ENCODE data around the gene ELOVL5. TPM values are rescaled to one million over a fixed set of nuclear protein-coding genes. Genes with fewer than 3 reads are reported as not detected.

ELOVL5 gene
- polyA plus RNA-seq, 1 of the 3 experiments (the other 2 are of a cell fraction), result 31.9 TPM

DNA sequence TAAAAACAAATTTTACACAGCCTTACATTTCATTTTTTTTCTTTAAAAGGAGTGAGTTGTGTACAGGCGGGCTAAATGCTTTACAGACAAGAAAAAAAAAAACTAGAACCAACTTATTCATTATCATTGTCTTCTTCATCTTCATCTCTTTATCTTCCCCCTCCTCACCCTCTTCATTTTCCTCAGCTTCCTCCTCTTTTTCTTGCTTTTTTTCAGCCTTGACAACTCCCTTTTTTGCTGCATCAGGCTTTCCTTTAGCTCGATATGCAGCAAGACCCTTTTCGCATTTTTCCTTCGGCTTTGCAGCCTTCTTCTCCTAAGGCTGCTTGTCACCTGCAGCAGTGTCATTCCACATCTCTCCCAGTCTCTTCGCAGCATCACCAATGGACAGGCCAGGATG is 113.2 kb downstream of the ELOVL5 start:
- CTCF ChIA-PET, result interaction anchor here (0.7 to 1.1 kb wide), 2 partner anchors 14 to 251 kb away, joined by 3 read pairs; no protein-coding TSS in a partner anchor
- Histone ChIP-seq H3K79me2 (ENCODE audit: insufficient read depth) (no peaks in the 10 kb centered on the region), H3K36me3 (replicated peaks in 1 of 2; ENCODE audit: control insufficient read depth in 1 of 2, insufficient read depth in 2 of 2, low read length in 1 of 2) (no peaks in the 10 kb centered on the region), H2AFZ (ENCODE audit: low read depth) (no peak overlapping the region), H3K27me3 (ENCODE audit: insufficient read depth) (no peaks in the 10 kb centered on the region), H3K27ac (ENCODE audit: low read depth in 2 of 2, low read length in 1 of 2) (no peak overlapping the region), H3K4me1 (ENCODE audit: control insufficient read depth in 1 of 2, insufficient read depth in 2 of 2, low read depth in 1 of 2, low read length in 1 of 2) (no peaks in the 10 kb centered on the region), H3K9ac (no peak overlapping the region), H3K9me3 (no peaks in the 10 kb centered on the region), H4K20me1 (ENCODE audit: insufficient read depth) (no peaks in the 10 kb centered on the region), H3K4me3 (ENCODE audit: low read depth in 2 of 2, low read length in 1 of 2) (no peak overlapping the region), H3K4me2 (no peak overlapping the region), H3K9me2 (no peaks in the 10 kb centered on the region), H3F3A (replicated peaks; ENCODE audit: insufficient read depth) (no peaks in the 10 kb centered on the region)
- WGBS (ENCODE audit: low lambda C conversion rate), result 69% methylated on average over 5 of the region's 5 CpGs
- DNase-seq, result no peak
- POLR2A ChIA-PET, result no interaction called here
- TF ChIP-seq RAD21 (IDR thresholded peaks at IDR 0.05; ENCODE audit: low read length), result no peak
- TF ChIP-seq SMC3 (IDR thresholded peaks at IDR 0.05; ENCODE audit: low read depth, low read length), result no peak
- TF ChIP-seq CHD2 (IDR thresholded peaks at IDR 0.05; ENCODE audit: low read length, partially characterized antibody), result no peak
- no peak for TF ChIP-seq GATA2 (CRISPR knock-in tag; IDR thresholded peaks at IDR 0.05)
- no peak for TF ChIP-seq RXRA (IDR thresholded peaks at IDR 0.05; ENCODE audit: borderline replicate concordance, low read depth)
- TF ChIP-seq, protein P1, sequence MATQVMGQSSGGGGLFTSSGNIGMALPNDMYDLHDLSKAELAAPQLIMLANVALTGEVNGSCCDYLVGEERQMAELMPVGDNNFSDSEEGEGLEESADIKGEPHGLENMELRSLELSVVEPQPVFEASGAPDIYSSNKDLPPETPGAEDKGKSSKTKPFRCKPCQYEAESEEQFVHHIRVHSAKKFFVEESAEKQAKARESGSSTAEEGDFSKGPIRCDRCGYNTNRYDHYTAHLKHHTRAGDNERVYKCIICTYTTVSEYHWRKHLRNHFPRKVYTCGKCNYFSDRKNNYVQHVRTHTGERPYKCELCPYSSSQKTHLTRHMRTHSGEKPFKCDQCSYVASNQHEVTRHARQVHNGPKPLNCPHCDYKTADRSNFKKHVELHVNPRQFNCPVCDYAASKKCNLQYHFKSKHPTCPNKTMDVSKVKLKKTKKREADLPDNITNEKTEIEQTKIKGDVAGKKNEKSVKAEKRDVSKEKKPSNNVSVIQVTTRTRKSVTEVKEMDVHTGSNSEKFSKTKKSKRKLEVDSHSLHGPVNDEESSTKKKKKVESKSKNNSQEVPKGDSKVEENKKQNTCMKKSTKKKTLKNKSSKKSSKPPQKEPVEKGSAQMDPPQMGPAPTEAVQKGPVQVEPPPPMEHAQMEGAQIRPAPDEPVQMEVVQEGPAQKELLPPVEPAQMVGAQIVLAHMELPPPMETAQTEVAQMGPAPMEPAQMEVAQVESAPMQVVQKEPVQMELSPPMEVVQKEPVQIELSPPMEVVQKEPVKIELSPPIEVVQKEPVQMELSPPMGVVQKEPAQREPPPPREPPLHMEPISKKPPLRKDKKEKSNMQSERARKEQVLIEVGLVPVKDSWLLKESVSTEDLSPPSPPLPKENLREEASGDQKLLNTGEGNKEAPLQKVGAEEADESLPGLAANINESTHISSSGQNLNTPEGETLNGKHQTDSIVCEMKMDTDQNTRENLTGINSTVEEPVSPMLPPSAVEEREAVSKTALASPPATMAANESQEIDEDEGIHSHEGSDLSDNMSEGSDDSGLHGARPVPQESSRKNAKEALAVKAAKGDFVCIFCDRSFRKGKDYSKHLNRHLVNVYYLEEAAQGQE (IDR thresholded peaks at IDR 0.05; ENCODE audit: low read depth, low read length), result no peak
- TF ChIP-seq EP300 (IDR thresholded peaks at IDR 0.05; ENCODE audit: borderline replicate concordance in 1 of 2, low read depth in 1 of 2, low read length in 1 of 2), result no peak
- no peak for TF ChIP-seq ELF1 (IDR thresholded peaks at IDR 0.05)
- TF ChIP-seq TEAD4 (IDR thresholded peaks at IDR 0.05; ENCODE audit: borderline replicate concordance, insufficient read depth), result no peak
- TF ChIP-seq NFIC (IDR thresholded peaks at IDR 0.05; ENCODE audit: borderline replicate concordance), result no peak
- TF ChIP-seq, protein P2, sequence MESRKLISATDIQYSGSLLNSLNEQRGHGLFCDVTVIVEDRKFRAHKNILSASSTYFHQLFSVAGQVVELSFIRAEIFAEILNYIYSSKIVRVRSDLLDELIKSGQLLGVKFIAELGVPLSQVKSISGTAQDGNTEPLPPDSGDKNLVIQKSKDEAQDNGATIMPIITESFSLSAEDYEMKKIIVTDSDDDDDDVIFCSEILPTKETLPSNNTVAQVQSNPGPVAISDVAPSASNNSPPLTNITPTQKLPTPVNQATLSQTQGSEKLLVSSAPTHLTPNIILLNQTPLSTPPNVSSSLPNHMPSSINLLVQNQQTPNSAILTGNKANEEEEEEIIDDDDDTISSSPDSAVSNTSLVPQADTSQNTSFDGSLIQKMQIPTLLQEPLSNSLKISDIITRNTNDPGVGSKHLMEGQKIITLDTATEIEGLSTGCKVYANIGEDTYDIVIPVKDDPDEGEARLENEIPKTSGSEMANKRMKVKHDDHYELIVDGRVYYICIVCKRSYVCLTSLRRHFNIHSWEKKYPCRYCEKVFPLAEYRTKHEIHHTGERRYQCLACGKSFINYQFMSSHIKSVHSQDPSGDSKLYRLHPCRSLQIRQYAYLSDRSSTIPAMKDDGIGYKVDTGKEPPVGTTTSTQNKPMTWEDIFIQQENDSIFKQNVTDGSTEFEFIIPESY (IDR thresholded peaks at IDR 0.05; ENCODE audit: borderline replicate concordance, low read depth), result no peak

DNA sequence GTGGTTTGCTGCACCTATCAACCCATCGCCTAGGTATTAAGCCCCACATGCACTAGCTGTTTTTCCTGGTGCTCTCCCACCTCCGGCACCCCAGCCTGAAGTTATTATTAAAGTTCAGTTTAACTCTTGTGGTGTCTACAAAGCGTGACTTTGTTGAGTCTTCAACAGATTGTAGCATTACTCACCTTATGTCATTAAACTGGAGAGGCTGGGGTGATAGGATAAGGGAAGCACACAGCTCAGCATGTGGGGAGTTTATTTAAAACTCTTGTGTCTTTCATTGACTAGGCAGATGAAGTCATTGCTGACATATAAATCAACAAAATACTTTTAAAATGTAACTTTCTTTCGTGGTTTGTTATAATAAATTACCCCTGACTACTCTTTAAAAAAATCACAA is 115.4 kb downstream of the ELOVL5 start:
- no peak overlapping the region for H3K4me3 ChIP-seq (ENCODE audit: low read depth in 2 of 2, low read length in 1 of 2)
- no peaks in the 10 kb centered on the region for H3K9me3 ChIP-seq
- no peaks in the 10 kb centered on the region for H3K36me3 ChIP-seq (replicated peaks in 1 of 2; ENCODE audit: control insufficient read depth in 1 of 2, insufficient read depth in 2 of 2, low read length in 1 of 2)
- TF ChIP-seq FOXJ3 (CRISPR knock-in tag; IDR thresholded peaks at IDR 0.05) (no peak), GABPA (IDR thresholded peaks at IDR 0.05; ENCODE audit: low read depth) (no peak), NFIC (IDR thresholded peaks at IDR 0.05; ENCODE audit: borderline replicate concordance) (no peak), SIN3A (IDR thresholded peaks at IDR 0.05; ENCODE audit: borderline replicate concordance, low read depth, low read length) (no peak), TEAD4 (IDR thresholded peaks at IDR 0.05; ENCODE audit: borderline replicate concordance, insufficient read depth) (no peak), CHD2 (IDR thresholded peaks at IDR 0.05; ENCODE audit: low read length, partially characterized antibody) (no peak), EZH2phosphoT487 (IDR thresholded peaks at IDR 0.05; ENCODE audit: borderline replicate concordance, low read depth) (no peak), FOXM1 (IDR thresholded peaks at IDR 0.05; ENCODE audit: low read depth) (no peak)
- TF ChIP-seq, protein P3, sequence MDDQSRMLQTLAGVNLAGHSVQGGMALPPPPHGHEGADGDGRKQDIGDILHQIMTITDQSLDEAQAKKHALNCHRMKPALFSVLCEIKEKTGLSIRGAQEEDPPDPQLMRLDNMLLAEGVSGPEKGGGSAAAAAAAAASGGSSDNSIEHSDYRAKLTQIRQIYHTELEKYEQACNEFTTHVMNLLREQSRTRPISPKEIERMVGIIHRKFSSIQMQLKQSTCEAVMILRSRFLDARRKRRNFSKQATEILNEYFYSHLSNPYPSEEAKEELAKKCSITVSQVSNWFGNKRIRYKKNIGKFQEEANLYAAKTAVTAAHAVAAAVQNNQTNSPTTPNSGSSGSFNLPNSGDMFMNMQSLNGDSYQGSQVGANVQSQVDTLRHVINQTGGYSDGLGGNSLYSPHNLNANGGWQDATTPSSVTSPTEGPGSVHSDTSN (IDR thresholded peaks at IDR 0.05), result no peak
- TF ChIP-seq, protein P4, sequence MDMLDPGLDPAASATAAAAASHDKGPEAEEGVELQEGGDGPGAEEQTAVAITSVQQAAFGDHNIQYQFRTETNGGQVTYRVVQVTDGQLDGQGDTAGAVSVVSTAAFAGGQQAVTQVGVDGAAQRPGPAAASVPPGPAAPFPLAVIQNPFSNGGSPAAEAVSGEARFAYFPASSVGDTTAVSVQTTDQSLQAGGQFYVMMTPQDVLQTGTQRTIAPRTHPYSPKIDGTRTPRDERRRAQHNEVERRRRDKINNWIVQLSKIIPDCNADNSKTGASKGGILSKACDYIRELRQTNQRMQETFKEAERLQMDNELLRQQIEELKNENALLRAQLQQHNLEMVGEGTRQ (IDR thresholded peaks at IDR 0.05; ENCODE audit: borderline replicate concordance, low read depth, low read length), result no peak
- no peak for DNase-seq
- 63% methylated on average over 4 of the region's 4 CpGs for WGBS (ENCODE audit: low lambda C conversion rate)
- ChIA-PET CTCF (no interaction called here), POLR2A (no interaction called here)
- no peaks in the 10 kb centered on the region for H3K4me1 ChIP-seq (ENCODE audit: control insufficient read depth in 1 of 2, insufficient read depth in 2 of 2, low read depth in 1 of 2, low read length in 1 of 2)
- no peaks in the 10 kb centered on the region for H4K20me1 ChIP-seq (ENCODE audit: insufficient read depth)
- no peaks in the 10 kb centered on the region for H3K79me2 ChIP-seq (ENCODE audit: insufficient read depth)
- no peaks in the 10 kb centered on the region for H3K9me2 ChIP-seq
- no peak overlapping the region for H3K4me2 ChIP-seq
- no peak overlapping the region for H3K9ac ChIP-seq
- H3K27me3 ChIP-seq (ENCODE audit: insufficient read depth), result no peaks in the 10 kb centered on the region
- H2AFZ ChIP-seq (ENCODE audit: low read depth), result no peak overlapping the region
- H3K27ac ChIP-seq (ENCODE audit: low read depth in 2 of 2, low read length in 1 of 2), result no peak overlapping the region
- no peaks in the 10 kb centered on the region for H3F3A ChIP-seq (replicated peaks; ENCODE audit: insufficient read depth)

Data from SK-N-SH (cell line).